Lung (tissue), 12 donors: Measurements from ENCODE around the gene CDK15. TPM values are rescaled to one million over a fixed set of nuclear protein-coding genes. Genes with fewer than 3 reads are reported as not detected.
"Not testable (repeated sequence)": the region's sequence is repeated elsewhere in the genome, so short reads cannot be mapped to it uniquely, and the experiment has no call there.

Source experiments
- ATAC-seq: fragments of 200-7000 bp; cut with Tn5 transposase; one replicate; pipeline ENCODE4 v1.9.1; 2020; ENCODE audit warnings: moderate number of reproducible peaks; ENCODE audit not compliant: insufficient read depth, low FRiP score
- DNase-seq, 3 donors: peaks; one replicate each; pipeline ENCODE4 v3.0.0-alpha.2; 2013 to 2017
- H3K27ac ChIP-seq, 2 donors: one replicate each; pipeline ENCODE4 v1.5.1; 2013; ENCODE audit warnings: mild to moderate bottlenecking in 2 of 2, moderate library complexity in 2 of 2, control low read depth in 1 of 2, inconsistent platforms in 1 of 2, low read depth in 1 of 2, low read length in 1 of 2
- H3K27me3 ChIP-seq, 3 donors: one replicate each; pipeline ENCODE4 v1.5.1; 2013; ENCODE audit warnings: low read length in 2 of 3; ENCODE audit not compliant: control insufficient read depth in 3 of 3, insufficient read depth in 3 of 3
- H3K36me3 ChIP-seq, 4 donors: one replicate each; pipeline ENCODE4 v1.5.1; 2013; ENCODE audit warnings: low read length in 4 of 4, mild to moderate bottlenecking in 1 of 4, moderate library complexity in 1 of 4; ENCODE audit not compliant: control insufficient read depth in 4 of 4, insufficient read depth in 4 of 4
- H3K4me1 ChIP-seq, 5 donors: one replicate each; pipeline ENCODE4 v1.5.1; 2013; ENCODE audit warnings: low read length in 5 of 5, mild to moderate bottlenecking in 2 of 5, moderate library complexity in 1 of 5; ENCODE audit not compliant: control insufficient read depth in 5 of 5, insufficient read depth in 5 of 5
- H3K4me3 ChIP-seq: one replicate; pipeline ENCODE4 v1.5.1; 2013; ENCODE audit warnings: mild to moderate bottlenecking, control low read depth, moderate library complexity
- H3K9ac ChIP-seq, 2 donors: one replicate each; pipeline ENCODE4 v1.5.1; 2013; ENCODE audit warnings: low read length in 2 of 2, control low read depth in 1 of 2; ENCODE audit not compliant: insufficient read depth in 1 of 2
- H3K9me3 ChIP-seq, 4 donors: one replicate each; pipeline ENCODE4 v1.5.1; 2013; ENCODE audit warnings: low read length in 3 of 4, mild to moderate bottlenecking in 1 of 4, moderate library complexity in 1 of 4; ENCODE audit not compliant: control insufficient read depth in 4 of 4, insufficient read depth in 3 of 4
- CTCF ChIP-seq: IDR thresholded peaks from 2 replicates; pipeline ENCODE4 v1.5.1; 2012; ENCODE audit warnings: mild to moderate bottlenecking; ENCODE audit errors: control extremely low read depth, extremely low read depth
- WGBS, 2 donors: extraction: QIAGEN DNeasy Blood & Tissue Kit; methylation state at CpG; one replicate each; pipeline ENCODE4 v1.1.7; 2013; 5-methylcytosine and 5-hydroxymethylcytosine counted together
- polyA plus RNA-seq, 2 donors: library from polyadenylated mRNA; stranded (reverse); fragments of 200-250 nt; gene quantifications; one replicate each; pipeline ENCODE4 v1.2.1, GENCODE V29; 2013
- total RNA-seq, 2 donors: library from RNA; depleted of rRNA in 1 of 2; stranded (reverse); fragments of >200 nt in 1 of 2; gene quantifications; one replicate each; pipeline ENCODE4 v1.2.1, GENCODE V29; 2014 to 2021
- donor health status: control.
- donor health status: control.
- donor health status: Bipolar disorder and iron deficiency.
- donor health status: healthy.
- donor health status: DM: yes; HTN: yes; CAD: no.

CDK15 gene
- total and polyA plus RNA-seq, 4 donors: 0.07 to 2.3 (median 0.12) TPM

DNA sequence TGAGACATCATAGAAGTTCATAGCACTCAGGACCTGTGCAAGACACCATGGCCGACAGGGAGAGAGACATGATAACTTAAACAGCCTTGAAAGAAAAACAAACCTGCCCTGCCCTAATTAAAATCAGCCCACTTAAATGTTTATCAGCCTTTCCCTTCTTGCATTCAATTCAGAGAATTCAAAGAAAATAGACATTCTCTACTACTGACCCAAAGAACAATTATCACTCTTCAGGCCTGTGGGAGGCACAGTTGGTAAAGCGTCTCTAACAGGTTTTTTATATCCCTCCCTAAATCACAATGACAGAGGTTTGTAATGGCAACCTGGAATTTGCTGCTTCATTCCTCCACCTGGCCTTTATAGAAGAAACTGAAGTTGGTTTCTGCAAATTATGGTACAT lies 1.7 kb downstream of the CDK15 start:
- Histone ChIP-seq H3K9me3 (no peaks in the 10 kb centered on the region), H3K27me3 (no peaks in the 10 kb centered on the region), H3K4me1 (peaks cover 0 to 17% (median 2%) of the 10 kb centered on the region in 5 donors), H3K4me3 (no peak overlapping the region), H3K27ac (peak overlapping the region in 1 of 2 donors; percentile 9), H3K9ac (no peak overlapping the region), H3K36me3 (no peaks in the 10 kb centered on the region)
- ATAC-seq (no peak), DNase-seq (no peak)
- WGBS, 2 donors: 71 to 78% methylated on average over 2 of the region's 2 CpGs
- TF ChIP-seq CTCF: no peak

DNA sequence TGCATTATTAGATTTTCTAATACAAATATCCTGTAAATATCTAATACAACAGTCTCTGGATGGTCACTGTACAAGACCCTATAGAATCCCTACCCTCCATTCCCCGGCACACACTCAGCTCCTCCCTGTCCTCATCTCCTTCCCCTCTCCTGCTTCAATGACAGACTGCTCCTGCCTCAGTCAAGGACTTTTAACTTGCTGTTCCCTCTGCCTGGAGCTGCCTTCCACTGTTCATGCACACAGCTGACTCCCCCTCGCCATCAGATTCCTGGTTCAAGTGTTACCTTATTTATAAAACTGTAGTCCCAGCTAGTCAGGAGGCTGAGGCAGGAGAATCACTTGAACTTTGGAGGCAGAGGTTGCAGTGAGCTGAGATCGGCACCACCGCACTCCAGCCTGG lies 3.3 kb downstream of the CDK15 start:
- DNase-seq (no peak), ATAC-seq (no peak)
- 64 to 80% methylated on average over 4 of the region's 4 CpGs for WGBS, 2 donors
- H3K27me3 ChIP-seq: no peaks in the 10 kb centered on the region
- peaks cover 0 to 17% (median 2%) of the 10 kb centered on the region in 5 donors for H3K4me1 ChIP-seq
- H3K4me3 ChIP-seq: no peak overlapping the region
- TF ChIP-seq CTCF: no peak
- no peaks in the 10 kb centered on the region for H3K36me3 ChIP-seq
- H3K9ac ChIP-seq: no peak overlapping the region
- H3K9me3 ChIP-seq: no peaks in the 10 kb centered on the region
- H3K27ac ChIP-seq: no peak overlapping the region

GRCh38 chr2:201810604-201811003 lies 4.3 kb downstream of the CDK15 start:
- H3K4me1 ChIP-seq: peaks cover 0 to 17% (median 2%) of the 10 kb centered on the region in 5 donors
- H3K27me3 ChIP-seq, H3K9me3 ChIP-seq, H3K9ac ChIP-seq, H3K27ac ChIP-seq, H3K36me3 ChIP-seq, DNase-seq, H3K4me3 ChIP-seq, ATAC-seq: not testable (repeated sequence)
- WGBS, 2 donors: 90 to 95% methylated on average over 7 of the region's 7 CpGs

DNA sequence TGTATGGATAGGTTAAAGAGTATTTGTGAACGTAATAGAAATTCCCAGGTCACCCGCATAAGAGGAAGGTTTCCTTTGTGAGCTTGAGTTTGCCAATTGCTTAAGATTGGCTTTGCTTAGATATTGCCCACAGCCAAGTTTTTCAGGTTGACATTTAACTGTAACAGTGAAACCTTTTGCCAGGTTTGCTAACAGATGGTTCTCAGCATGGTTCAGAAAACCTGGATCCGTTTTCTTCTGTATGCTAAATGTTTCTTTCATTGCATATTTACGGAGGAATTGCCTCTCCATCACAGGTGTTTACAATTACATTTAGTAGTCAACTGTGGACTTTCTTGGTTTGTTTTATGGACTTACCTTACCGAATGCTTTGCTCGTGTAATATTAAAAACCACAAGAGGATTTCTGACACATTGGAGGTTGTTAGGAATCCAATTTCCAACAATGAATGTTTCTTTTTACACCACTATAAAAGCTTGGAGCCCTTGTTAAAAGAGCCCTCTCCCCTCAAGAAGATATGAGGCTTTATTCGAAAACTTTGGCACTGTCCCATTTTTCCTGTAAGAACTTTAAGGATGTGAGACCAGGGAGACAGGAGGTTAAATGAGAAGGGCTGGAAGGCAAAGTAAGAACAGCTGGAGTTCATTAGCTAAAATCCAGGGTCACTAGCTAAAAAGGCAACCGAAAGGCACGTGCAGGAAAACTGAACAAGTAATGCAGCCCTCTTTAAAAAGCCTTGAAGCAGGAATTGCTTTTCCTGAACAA lies 7.8 kb downstream of the CDK15 start:
- H3K4me1 ChIP-seq: no peaks in the 10 kb centered on the region
- no peak overlapping the region for H3K27ac ChIP-seq
- H3K9me3 ChIP-seq: no peaks in the 10 kb centered on the region
- DNase-seq (peak in 2 of 3 donors; percentile 15 to 18), ATAC-seq (no peak)
- no peaks in the 10 kb centered on the region for H3K36me3 ChIP-seq
- 72 to 83% methylated on average over 9 of the region's 9 CpGs for WGBS, 2 donors
- TF ChIP-seq CTCF: no peak
- H3K27me3 ChIP-seq: no peaks in the 10 kb centered on the region
- no peak overlapping the region for H3K4me3 ChIP-seq
- H3K9ac ChIP-seq: no peak overlapping the region
